ENCODE results near the gene DGKQ. TPM values are rescaled to one million over a fixed set of nuclear protein-coding genes. Genes with fewer than 3 reads are reported as not detected.
A peak's percentile ranks its signal among the peaks of the same experiment; 100 is the strongest.

Gene DGKQ
- total and polyA plus RNA-seq, 9 of the 15 experiments (the other 6 are each of a cell fraction or from before 2014, with no cell fraction given) = 0.17 to 22.0 (median 5.6) TPM

- peak; percentile 37; the same call in 1 of the 2 replicates for TF ChIP-seq RBFOX2 (IDR thresholded peaks at IDR 0.05; ENCODE audit: low read depth, low read length)
- TF ChIP-seq ZNF408 (CRISPR knock-in tag; IDR thresholded peaks at IDR 0.05; ENCODE audit: low read depth) = no peak
- TF ChIP-seq, protein P1, sequence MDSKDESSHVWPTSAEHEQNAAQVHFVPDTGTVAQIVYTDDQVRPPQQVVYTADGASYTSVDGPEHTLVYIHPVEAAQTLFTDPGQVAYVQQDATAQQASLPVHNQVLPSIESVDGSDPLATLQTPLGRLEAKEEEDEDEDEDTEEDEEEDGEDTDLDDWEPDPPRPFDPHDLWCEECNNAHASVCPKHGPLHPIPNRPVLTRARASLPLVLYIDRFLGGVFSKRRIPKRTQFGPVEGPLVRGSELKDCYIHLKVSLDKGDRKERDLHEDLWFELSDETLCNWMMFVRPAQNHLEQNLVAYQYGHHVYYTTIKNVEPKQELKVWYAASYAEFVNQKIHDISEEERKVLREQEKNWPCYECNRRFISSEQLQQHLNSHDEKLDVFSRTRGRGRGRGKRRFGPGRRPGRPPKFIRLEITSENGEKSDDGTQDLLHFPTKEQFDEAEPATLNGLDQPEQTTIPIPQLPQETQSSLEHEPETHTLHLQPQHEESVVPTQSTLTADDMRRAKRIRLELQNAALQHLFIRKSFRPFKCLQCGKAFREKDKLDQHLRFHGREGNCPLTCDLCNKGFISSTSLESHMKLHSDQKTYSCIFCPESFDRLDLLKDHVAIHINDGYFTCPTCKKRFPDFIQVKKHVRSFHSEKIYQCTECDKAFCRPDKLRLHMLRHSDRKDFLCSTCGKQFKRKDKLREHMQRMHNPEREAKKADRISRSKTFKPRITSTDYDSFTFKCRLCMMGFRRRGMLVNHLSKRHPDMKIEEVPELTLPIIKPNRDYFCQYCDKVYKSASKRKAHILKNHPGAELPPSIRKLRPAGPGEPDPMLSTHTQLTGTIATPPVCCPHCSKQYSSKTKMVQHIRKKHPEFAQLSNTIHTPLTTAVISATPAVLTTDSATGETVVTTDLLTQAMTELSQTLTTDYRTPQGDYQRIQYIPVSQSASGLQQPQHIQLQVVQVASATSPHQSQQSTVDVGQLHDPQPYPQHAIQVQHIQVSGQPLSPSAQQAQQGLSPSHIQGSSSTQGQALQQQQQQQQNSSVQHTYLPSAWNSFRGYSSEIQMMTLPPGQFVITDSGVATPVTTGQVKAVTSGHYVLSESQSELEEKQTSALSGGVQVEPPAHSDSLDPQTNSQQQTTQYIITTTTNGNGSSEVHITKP (IDR thresholded peaks at IDR 0.05; ENCODE audit: partially characterized antibody) = no peak
- no peak for TF ChIP-seq POLR2AphosphoS5 (IDR thresholded peaks at IDR 0.05; ENCODE audit: control insufficient read depth, insufficient read depth, low read depth, low read length)
- no peak for TF ChIP-seq RFX1 (IDR thresholded peaks at IDR 0.05)
- TF ChIP-seq ZNF146 (CRISPR knock-in tag; IDR thresholded peaks at IDR 0.05; ENCODE audit: unreplicated experiment) = no peak
- TF ChIP-seq, protein P2, sequence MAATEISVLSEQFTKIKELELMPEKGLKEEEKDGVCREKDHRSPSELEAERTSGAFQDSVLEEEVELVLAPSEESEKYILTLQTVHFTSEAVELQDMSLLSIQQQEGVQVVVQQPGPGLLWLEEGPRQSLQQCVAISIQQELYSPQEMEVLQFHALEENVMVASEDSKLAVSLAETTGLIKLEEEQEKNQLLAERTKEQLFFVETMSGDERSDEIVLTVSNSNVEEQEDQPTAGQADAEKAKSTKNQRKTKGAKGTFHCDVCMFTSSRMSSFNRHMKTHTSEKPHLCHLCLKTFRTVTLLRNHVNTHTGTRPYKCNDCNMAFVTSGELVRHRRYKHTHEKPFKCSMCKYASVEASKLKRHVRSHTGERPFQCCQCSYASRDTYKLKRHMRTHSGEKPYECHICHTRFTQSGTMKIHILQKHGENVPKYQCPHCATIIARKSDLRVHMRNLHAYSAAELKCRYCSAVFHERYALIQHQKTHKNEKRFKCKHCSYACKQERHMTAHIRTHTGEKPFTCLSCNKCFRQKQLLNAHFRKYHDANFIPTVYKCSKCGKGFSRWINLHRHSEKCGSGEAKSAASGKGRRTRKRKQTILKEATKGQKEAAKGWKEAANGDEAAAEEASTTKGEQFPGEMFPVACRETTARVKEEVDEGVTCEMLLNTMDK (IDR thresholded peaks at IDR 0.05; ENCODE audit: borderline replicate concordance, insufficient read depth, low read depth, low read length, poor library complexity, severe bottlenecking) = peak; percentile 51
These were observed 37.8 kb upstream of the DGKQ start, which contains the start of gene FGFRL1 (continued) for GRCh38 chr4:1011022-1011665.
